CD4-positive, alpha-beta T cell (primary cell): Measurements from ENCODE around the gene TBL1X. TPM values are rescaled to one million over a fixed set of nuclear protein-coding genes. Genes with fewer than 3 reads are reported as not detected.

ENCODE experiments used
- ATAC-seq: fragments of 200-7000 bp; cut with Tn5 transposase; one replicate; pipeline ENCODE4 v1.10.0; 2022; ENCODE audit warnings: mild to moderate bottlenecking; ENCODE audit not compliant: poor library complexity
- CTCF ChIA-PET: fragments of 350-600 bp; sonication (Branson Sonifier 250); formaldehyde crosslinking; loops from one replicate; lab custom pipeline; 2021; ENCODE audit warnings: antibody characterized with exemption, inconsistent platforms; lab: Charles Lee
- POLR2A ChIA-PET: fragments of 350-600 bp; sonication (Branson Sonifier 250); formaldehyde crosslinking; loops from one replicate; lab custom pipeline; 2021; ENCODE audit warnings: antibody characterized with exemption, inconsistent platforms; lab: Charles Lee
- DNase-seq, 14 experiments: peaks; one replicate each; pipeline ENCODE4 v3.0.0-alpha.2; 2013 to 2020; ENCODE audit warnings: mixed read lengths in 2 of 14
- H3K27ac ChIP-seq, 2 donors: one replicate each; pipeline versions ENCODE4 v1.5.1 to v1.7.0; 2013; ENCODE audit warnings: low read length in 2 of 2, low read depth in 1 of 2, mild to moderate bottlenecking in 1 of 2
- H3K27me3 ChIP-seq, 2 experiments: 1 replicate in 1 of 2; 2 replicates in 1 of 2; pipeline versions ENCODE4 v1.6.1 to v1.7.0; 2013; ENCODE audit warnings: low read length in 2 of 2, control low read depth in 1 of 2, mild to moderate bottlenecking in 1 of 2, moderate library complexity in 1 of 2; ENCODE audit not compliant: insufficient read depth in 2 of 2, control insufficient read depth in 1 of 2
- H3K36me3 ChIP-seq: one replicate; pipeline ENCODE4 v1.6.1; 2013; ENCODE audit warnings: low read length, control low read depth; ENCODE audit not compliant: insufficient read depth
- H3K4me1 ChIP-seq: one replicate; pipeline ENCODE4 v1.6.1; 2013; ENCODE audit warnings: low read length, control low read depth; ENCODE audit not compliant: insufficient read depth
- H3K4me3 ChIP-seq: one replicate; pipeline ENCODE4 v1.5.1; 2013; ENCODE audit warnings: mild to moderate bottlenecking, low read length, moderate library complexity
- H3K9me3 ChIP-seq, 2 experiments: 1 replicate in 1 of 2; 2 replicates in 1 of 2; pipeline versions ENCODE4 v1.6.1 to v1.7.0; 2013; ENCODE audit warnings: low read length in 2 of 2, mild to moderate bottlenecking in 2 of 2, control low read depth in 1 of 2, moderate library complexity in 1 of 2; ENCODE audit not compliant: control insufficient read depth in 1 of 2, insufficient read depth in 1 of 2
- H3K27ac Mint-ChIP-seq: one replicate; pipeline ENCODE4 v1.8.0; 2020; ENCODE audit warnings: mixed read lengths
- H3K27me3 Mint-ChIP-seq: one replicate; pipeline ENCODE4 v1.8.0; 2021; ENCODE audit warnings: mixed read lengths
- H3K36me3 Mint-ChIP-seq: one replicate; pipeline ENCODE4 v1.8.0; 2021; ENCODE audit warnings: low read depth, mixed read lengths
- H3K4me1 Mint-ChIP-seq: one replicate; pipeline ENCODE4 v1.8.0; 2021; ENCODE audit warnings: low read depth, mixed read lengths
- H3K4me3 Mint-ChIP-seq: one replicate; pipeline ENCODE4 v1.8.0; 2020; ENCODE audit warnings: mild to moderate bottlenecking, mixed read lengths
- H3K9me3 Mint-ChIP-seq: one replicate; pipeline ENCODE4 v1.8.0; 2020; ENCODE audit warnings: mixed read lengths
- intact Hi-C, 2 experiments: fragments of 100-400 bp; cut with DNase I in 1 of 2; cut with micrococcal nuclease in 1 of 2; formaldehyde crosslinking; loops; one replicate each; pipeline versions ENCODE4 v1.15.1 to v1.9.0; 2023 to 2025; cut with DNase I, micrococcal nuclease
- total RNA-seq, 174 experiments: library from RNA in 2 of 174; stranded (reverse) in 2 of 174; gene quantifications; one replicate each; pipeline ENCODE4 v1.2.3 and lab custom pipeline; 2021 to 2026
- TF ChIP-seq, protein P1 (sequence below): fragments of 200-600 bp; IDR thresholded peaks from one replicate; pipeline ENCODE4 v1.8.0; 2022; ENCODE audit warnings: antibody characterized with exemption, mild to moderate bottlenecking

Gene TBL1X
- total RNA-seq, 2 experiments from 2014 or later, result 17.4 to 19.2 TPM

GRCh38 chrX:9656871-9657270, 192.0 kb downstream of the TBL1X start:
- ChIA-PET CTCF (no interaction called here), POLR2A (no interaction called here)
- no peaks in the 10 kb centered on the region for H3K4me1 Mint-ChIP-seq
- TF ChIP-seq, protein P1, sequence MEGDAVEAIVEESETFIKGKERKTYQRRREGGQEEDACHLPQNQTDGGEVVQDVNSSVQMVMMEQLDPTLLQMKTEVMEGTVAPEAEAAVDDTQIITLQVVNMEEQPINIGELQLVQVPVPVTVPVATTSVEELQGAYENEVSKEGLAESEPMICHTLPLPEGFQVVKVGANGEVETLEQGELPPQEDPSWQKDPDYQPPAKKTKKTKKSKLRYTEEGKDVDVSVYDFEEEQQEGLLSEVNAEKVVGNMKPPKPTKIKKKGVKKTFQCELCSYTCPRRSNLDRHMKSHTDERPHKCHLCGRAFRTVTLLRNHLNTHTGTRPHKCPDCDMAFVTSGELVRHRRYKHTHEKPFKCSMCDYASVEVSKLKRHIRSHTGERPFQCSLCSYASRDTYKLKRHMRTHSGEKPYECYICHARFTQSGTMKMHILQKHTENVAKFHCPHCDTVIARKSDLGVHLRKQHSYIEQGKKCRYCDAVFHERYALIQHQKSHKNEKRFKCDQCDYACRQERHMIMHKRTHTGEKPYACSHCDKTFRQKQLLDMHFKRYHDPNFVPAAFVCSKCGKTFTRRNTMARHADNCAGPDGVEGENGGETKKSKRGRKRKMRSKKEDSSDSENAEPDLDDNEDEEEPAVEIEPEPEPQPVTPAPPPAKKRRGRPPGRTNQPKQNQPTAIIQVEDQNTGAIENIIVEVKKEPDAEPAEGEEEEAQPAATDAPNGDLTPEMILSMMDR, result no peak
- intact Hi-C loops, result no loop called here
- Histone ChIP-seq H3K9me3 (no peaks in the 10 kb centered on the region), H3K27ac (no peak overlapping the region), H3K4me1 (no peaks in the 10 kb centered on the region), H3K36me3 (peaks cover 16% of the 10 kb centered on the region), H3K4me3 (no peak overlapping the region), H3K27me3 (no peaks in the 10 kb centered on the region)
- ATAC-seq, result no peak
- DNase-seq, result no peak
- H3K27ac Mint-ChIP-seq, result no peak overlapping the region
- no peak overlapping the region for H3K4me3 Mint-ChIP-seq
- no peaks in the 10 kb centered on the region for H3K9me3 Mint-ChIP-seq
- H3K27me3 Mint-ChIP-seq, result no peaks in the 10 kb centered on the region
- peaks cover 31% of the 10 kb centered on the region for H3K36me3 Mint-ChIP-seq

- DNase-seq (no peak), ATAC-seq (no peak)
- H3K9me3 ChIP-seq, result no peaks in the 10 kb centered on the region
- TF ChIP-seq, protein P1, result no peak
- Mint-ChIP-seq H3K4me1 (no peaks in the 10 kb centered on the region), H3K27me3 (no peaks in the 10 kb centered on the region), H3K9me3 (no peaks in the 10 kb centered on the region), H3K4me3 (no peak overlapping the region), H3K27ac (no peak overlapping the region), H3K36me3 (peaks cover 31% of the 10 kb centered on the region)
- no peaks in the 10 kb centered on the region for H3K27me3 ChIP-seq
- POLR2A ChIA-PET, result no interaction called here
- peaks cover 16% of the 10 kb centered on the region for H3K36me3 ChIP-seq
- no peak overlapping the region for H3K4me3 ChIP-seq
- H3K27ac ChIP-seq, result no peak overlapping the region
- CTCF ChIA-PET, result no interaction called here
- intact Hi-C loops, result no loop called here
- no peaks in the 10 kb centered on the region for H3K4me1 ChIP-seq
Measured at GRCh38 chrX:9657590-9658256, 192.9 kb downstream of the TBL1X start.

DNA sequence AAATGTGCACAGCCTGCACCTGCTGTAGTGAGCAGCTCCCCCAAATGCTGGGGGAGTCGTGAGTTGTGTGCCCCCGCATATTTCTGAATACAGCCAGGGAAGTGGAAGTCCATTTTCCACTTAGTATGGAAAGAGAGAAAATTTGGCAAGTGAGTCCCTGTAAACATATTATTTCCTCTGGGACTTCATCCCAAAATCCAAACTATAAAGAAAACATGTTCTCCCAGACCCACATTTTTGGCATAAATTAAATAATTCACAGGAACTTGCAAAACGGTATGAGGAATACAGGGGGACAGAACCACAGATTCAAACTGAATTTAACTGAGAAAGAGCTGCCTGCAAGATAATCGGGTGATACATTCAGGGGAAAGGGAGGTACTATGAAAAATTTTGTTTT, 193.6 kb downstream of the TBL1X start:
- TF ChIP-seq, protein P1, result no peak
- H3K4me3 Mint-ChIP-seq, result no peak overlapping the region
- intact Hi-C loops, result no loop called here
- Histone ChIP-seq H3K4me1 (no peaks in the 10 kb centered on the region), H3K4me3 (no peak overlapping the region), H3K36me3 (peaks cover 12% of the 10 kb centered on the region), H3K27me3 (no peaks in the 10 kb centered on the region), H3K9me3 (no peaks in the 10 kb centered on the region), H3K27ac (no peak overlapping the region)
- ATAC-seq, result no peak
- H3K4me1 Mint-ChIP-seq, result no peaks in the 10 kb centered on the region
- DNase-seq, result no peak
- ChIA-PET POLR2A (no interaction called here), CTCF (no interaction called here)
- no peak overlapping the region for H3K27ac Mint-ChIP-seq
- peaks cover 31% of the 10 kb centered on the region for H3K36me3 Mint-ChIP-seq
- no peaks in the 10 kb centered on the region for H3K27me3 Mint-ChIP-seq
- H3K9me3 Mint-ChIP-seq, result no peaks in the 10 kb centered on the region
